Smooth muscle cell (in vitro differentiated cells): Measurements from ENCODE around the gene GNAS-AS1. TPM values are rescaled to one million over a fixed set of nuclear protein-coding genes. Genes with fewer than 3 reads are reported as not detected.
"Not testable (repeated sequence)": the region's sequence is repeated elsewhere in the genome, so short reads cannot be mapped to it uniquely, and the experiment has no call there.

ENCODE experiments used
- DNase-seq: peaks from one replicate; lab custom pipeline; 2025; ENCODE audit not compliant: unreplicated experiment; lab: John Stamatoyannopoulos, UW
- H2AFZ ChIP-seq: fragments of 200-600 bp; sonication (generic); 2 replicates; pipeline ENCODE4 v1.6.0; 2016; ENCODE audit warnings: antibody characterized with exemption, low read depth, mild to moderate bottlenecking
- H3F3A ChIP-seq: fragments of 200-600 bp; sonication (generic); 2 replicates; pipeline ENCODE4 v1.6.0; 2017; ENCODE audit warnings: antibody characterized with exemption, low read depth
- H3K27ac ChIP-seq: fragments of 200-600 bp; sonication (generic); 2 replicates; pipeline ENCODE4 v1.5.1; 2016; ENCODE audit warnings: low read depth, mild to moderate bottlenecking
- H3K27me3 ChIP-seq: fragments of 200-600 bp; sonication (generic); 2 replicates; pipeline ENCODE4 v1.6.1; 2016; ENCODE audit warnings: low read depth, mild to moderate bottlenecking
- H3K36me3 ChIP-seq: fragments of 200-600 bp; sonication (generic); 2 replicates; pipeline ENCODE4 v1.5.1; 2016; ENCODE audit warnings: low read depth
- H3K4me1 ChIP-seq: fragments of 200-600 bp; sonication (generic); 2 replicates; pipeline ENCODE4 v1.5.1; 2016; ENCODE audit warnings: low read depth
- H3K4me2 ChIP-seq: fragments of 200-600 bp; sonication (generic); 2 replicates; pipeline ENCODE4 v1.6.0; 2016; ENCODE audit warnings: mild to moderate bottlenecking
- H3K4me3 ChIP-seq: fragments of 200-600 bp; sonication (generic); 2 replicates; pipeline ENCODE4 v1.5.1; 2016; ENCODE audit warnings: mild to moderate bottlenecking
- H3K79me2 ChIP-seq: fragments of 200-600 bp; sonication (generic); 2 replicates; pipeline ENCODE4 v1.6.0; 2016; ENCODE audit warnings: low read depth, mild to moderate bottlenecking
- H3K9ac ChIP-seq: fragments of 200-600 bp; sonication (generic); 2 replicates; pipeline ENCODE4 v1.6.0; 2016; ENCODE audit warnings: low read depth
- H3K9me3 ChIP-seq: fragments of 200-600 bp; sonication (generic); replicated peaks from 2 replicates; pipeline ENCODE4 v1.5.1; 2016; ENCODE audit warnings: low read depth
- H4K20me1 ChIP-seq: fragments of 200-600 bp; sonication (generic); 2 replicates; pipeline ENCODE4 v1.6.0; 2016; ENCODE audit warnings: low read depth
- WGBS: methylation state at CpG from one replicate; pipeline ENCODE4 v1.1.7; 2016; ENCODE audit warnings: low lambda C conversion rate; 5-methylcytosine and 5-hydroxymethylcytosine counted together
- polyA plus RNA-seq: library from polyadenylated mRNA; unstranded; fragments of >200 nt; fragmentation: Nextera tagmentation; extraction: Ambion mirVana; gene quantifications from 2 replicates; pipeline ENCODE4 v1.2.1, GENCODE V29; 2016
- total RNA-seq: library from RNA; depleted of rRNA; stranded (reverse); fragments of >200 nt; gene quantifications from 2 replicates; pipeline ENCODE4 v1.2.3, GENCODE V29; 2014
- TF ChIP-seq, protein P1 (sequence below): fragments of 200-600 bp; sonication (generic); IDR thresholded peaks from 2 replicates; pipeline ENCODE4 v1.5.1; 2017; ENCODE audit warnings: borderline replicate concordance, mild to moderate bottlenecking, antibody characterized with exemption; ENCODE audit not compliant: insufficient read depth, poor library complexity, severe bottlenecking

GNAS-AS1 gene
- total and polyA plus RNA-seq, 2 experiments from 2014 or later, result 0.40 TPM; not detected in 1

DNA sequence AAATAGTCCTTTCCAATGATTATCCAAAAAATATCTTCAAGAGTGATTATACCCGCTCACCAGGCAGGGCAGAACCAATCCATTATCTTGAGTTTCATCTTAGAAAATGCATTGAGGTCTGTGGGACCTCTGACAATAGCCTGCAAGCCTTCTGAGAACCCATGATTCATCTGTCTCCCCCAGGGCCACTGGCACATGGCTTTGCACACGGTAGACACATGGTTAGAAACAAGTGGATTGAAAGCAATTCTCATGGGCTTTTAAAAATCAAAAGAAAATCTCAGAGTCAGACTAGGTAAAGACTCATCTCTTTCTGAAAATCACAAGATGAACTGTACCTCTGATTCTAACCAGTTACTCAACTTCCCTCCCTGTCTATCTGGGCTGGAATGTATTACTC lies 15.5 kb downstream of the GNAS-AS1 start:
- Histone ChIP-seq H3K4me3 (no peak overlapping the region), H3K36me3 (no peaks in the 10 kb centered on the region), H3K27me3 (peaks cover 21% of the 10 kb centered on the region), H3K4me2 (no peak overlapping the region), H3K9ac (no peak overlapping the region), H3K9me3 (no peaks in the 10 kb centered on the region), H2AFZ (no peak overlapping the region), H3K4me1 (no peaks in the 10 kb centered on the region), H3K27ac (no peak overlapping the region), H3F3A (peaks cover 4% of the 10 kb centered on the region), H4K20me1 (peaks cover 60% of the 10 kb centered on the region), H3K79me2 (peaks cover 8% of the 10 kb centered on the region)
- TF ChIP-seq, protein P1, sequence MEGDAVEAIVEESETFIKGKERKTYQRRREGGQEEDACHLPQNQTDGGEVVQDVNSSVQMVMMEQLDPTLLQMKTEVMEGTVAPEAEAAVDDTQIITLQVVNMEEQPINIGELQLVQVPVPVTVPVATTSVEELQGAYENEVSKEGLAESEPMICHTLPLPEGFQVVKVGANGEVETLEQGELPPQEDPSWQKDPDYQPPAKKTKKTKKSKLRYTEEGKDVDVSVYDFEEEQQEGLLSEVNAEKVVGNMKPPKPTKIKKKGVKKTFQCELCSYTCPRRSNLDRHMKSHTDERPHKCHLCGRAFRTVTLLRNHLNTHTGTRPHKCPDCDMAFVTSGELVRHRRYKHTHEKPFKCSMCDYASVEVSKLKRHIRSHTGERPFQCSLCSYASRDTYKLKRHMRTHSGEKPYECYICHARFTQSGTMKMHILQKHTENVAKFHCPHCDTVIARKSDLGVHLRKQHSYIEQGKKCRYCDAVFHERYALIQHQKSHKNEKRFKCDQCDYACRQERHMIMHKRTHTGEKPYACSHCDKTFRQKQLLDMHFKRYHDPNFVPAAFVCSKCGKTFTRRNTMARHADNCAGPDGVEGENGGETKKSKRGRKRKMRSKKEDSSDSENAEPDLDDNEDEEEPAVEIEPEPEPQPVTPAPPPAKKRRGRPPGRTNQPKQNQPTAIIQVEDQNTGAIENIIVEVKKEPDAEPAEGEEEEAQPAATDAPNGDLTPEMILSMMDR, result no peak
- no peak for DNase-seq
- 93% methylated on average over 2 of the region's 2 CpGs for WGBS

DNA sequence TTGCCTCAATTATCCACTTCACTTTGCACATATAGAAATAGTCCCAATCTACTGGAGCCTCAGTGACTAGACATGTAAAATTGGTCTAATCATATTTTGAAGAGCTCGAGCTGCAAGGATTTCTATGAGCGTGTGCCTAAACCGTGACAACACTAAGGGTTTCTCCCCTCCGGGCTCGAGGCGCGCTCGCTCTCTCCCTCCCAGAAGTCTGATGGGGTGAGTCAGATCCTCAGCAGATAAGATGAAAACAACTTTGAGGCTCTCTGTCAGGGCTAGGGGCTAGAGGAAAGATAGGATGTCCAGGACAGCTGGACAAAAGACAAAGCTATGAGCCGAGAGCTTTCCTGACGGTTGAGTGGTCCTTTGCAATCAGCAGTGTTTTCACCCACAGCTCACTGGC lies 16.8 kb downstream of the GNAS-AS1 start:
- Histone ChIP-seq H3K27ac (no peak overlapping the region), H3K79me2 (peaks cover 8% of the 10 kb centered on the region), H3K4me1 (no peaks in the 10 kb centered on the region), H3K4me2 (peak overlapping the region; percentile 69), H3K27me3 (peaks cover 9% of the 10 kb centered on the region), H3K4me3 (no peak overlapping the region), H2AFZ (no peak overlapping the region), H3K9ac (no peak overlapping the region), H3F3A (peaks cover 4% of the 10 kb centered on the region), H4K20me1 (peaks cover 68% of the 10 kb centered on the region), H3K36me3 (no peaks in the 10 kb centered on the region), H3K9me3 (no peaks in the 10 kb centered on the region)
- WGBS, result 29% methylated on average over 10 of the region's 10 CpGs
- DNase-seq, result no peak
- TF ChIP-seq, protein P1, result no peak

DNA sequence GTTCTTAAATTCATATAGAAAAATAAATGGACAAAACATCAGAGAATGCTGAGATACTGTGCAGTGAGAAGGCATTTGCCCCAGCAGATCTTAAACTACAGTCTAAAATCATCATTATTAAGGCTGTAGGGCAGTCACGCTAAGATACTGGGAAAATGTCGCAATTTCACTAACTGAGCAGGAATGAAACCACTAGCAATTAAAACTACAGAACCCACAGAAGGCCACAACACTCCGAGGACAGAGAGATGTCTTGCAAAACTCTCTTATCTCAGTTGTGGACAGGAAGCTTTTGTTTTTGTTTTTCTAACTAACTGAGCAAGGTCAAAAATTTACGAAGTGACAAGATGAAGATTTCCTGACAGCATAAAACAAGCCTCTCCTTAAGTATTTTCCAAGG lies 18.2 kb downstream of the GNAS-AS1 start:
- Histone ChIP-seq H3K9me3 (no peaks in the 10 kb centered on the region), H3F3A (peaks cover 4% of the 10 kb centered on the region), H3K79me2 (peaks cover 8% of the 10 kb centered on the region), H4K20me1 (peaks cover 59% of the 10 kb centered on the region), H3K4me2 (no peak overlapping the region), H3K9ac (no peak overlapping the region), H3K27ac (no peak overlapping the region), H3K27me3 (no peaks in the 10 kb centered on the region), H3K36me3 (no peaks in the 10 kb centered on the region), H3K4me3 (no peak overlapping the region), H3K4me1 (no peaks in the 10 kb centered on the region), H2AFZ (no peak overlapping the region)
- WGBS, result 12% methylated on average over 4 of the region's 4 CpGs
- TF ChIP-seq, protein P1, result no peak
- no peak for DNase-seq

DNA sequence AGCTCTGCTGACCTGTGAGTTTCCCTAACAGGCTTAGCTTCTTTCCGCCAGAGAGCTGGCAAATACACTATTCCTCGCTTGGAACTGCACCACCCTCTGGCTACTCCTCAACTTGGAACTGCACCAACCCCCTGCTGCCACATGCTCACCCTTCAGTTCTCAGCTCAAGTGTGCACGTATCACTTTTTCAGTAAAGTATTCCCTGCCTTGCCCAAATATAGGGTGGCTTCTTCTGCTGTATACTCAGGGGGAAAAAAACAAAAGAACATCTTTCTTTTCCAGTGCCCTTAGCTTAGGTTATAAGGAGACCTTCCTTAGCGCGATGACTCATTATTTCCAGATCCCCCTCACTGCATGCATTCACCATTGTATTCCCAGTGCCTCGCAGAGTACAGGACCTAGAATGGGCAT lies 21.2 kb downstream of the GNAS-AS1 start:
- 90% methylated on average over 6 of the region's 6 CpGs for WGBS
- DNase-seq, result no peak
- Histone ChIP-seq H3K4me3 (no peak overlapping the region), H3K36me3 (no peaks in the 10 kb centered on the region), H3K4me2 (no peak overlapping the region), H4K20me1 (peaks cover 57% of the 10 kb centered on the region), H3K9me3 (no peaks in the 10 kb centered on the region), H3K9ac (no peak overlapping the region), H2AFZ (no peak overlapping the region), H3K79me2 (peaks cover 8% of the 10 kb centered on the region), H3K27me3 (no peaks in the 10 kb centered on the region), H3K27ac (no peak overlapping the region), H3F3A (peaks cover 4% of the 10 kb centered on the region), H3K4me1 (no peaks in the 10 kb centered on the region)
- TF ChIP-seq, protein P1, result no peak

DNA sequence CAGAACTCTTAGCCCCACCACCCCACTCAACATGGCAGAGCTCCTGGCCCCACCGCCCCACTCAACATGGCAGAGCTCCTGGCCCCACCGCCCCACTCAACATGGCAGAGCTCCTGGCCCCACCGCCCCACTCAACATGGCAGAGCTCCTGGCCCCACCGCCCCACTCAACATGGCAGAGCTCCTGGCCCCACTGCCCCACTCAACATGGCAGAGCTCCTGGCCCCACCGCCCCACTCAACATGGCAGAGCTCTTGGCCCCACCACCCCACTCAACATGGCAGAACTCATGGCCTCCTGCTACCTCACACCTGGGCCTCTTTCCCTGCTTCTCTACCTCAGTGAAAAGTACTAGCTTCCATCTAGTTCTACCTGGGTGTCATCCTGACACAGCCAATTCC lies 21.9 kb downstream of the GNAS-AS1 start:
- H4K20me1 ChIP-seq, result peaks cover 53% of the 10 kb centered on the region
- not testable (repeated sequence) for H3K36me3 ChIP-seq, H3K79me2 ChIP-seq, H3K4me3 ChIP-seq, H3K4me2 ChIP-seq, H3K27me3 ChIP-seq, H3F3A ChIP-seq, H3K4me1 ChIP-seq, H2AFZ ChIP-seq, H3K27ac ChIP-seq, H3K9me3 ChIP-seq, DNase-seq, H3K9ac ChIP-seq
- WGBS, result no CpG with 5 or more reads among the region's 5 CpGs
